G401.6 (cell line): Measurements from ENCODE around the gene ILDR1.
"Not testable (repeated sequence)": the region's sequence is repeated elsewhere in the genome, so short reads cannot be mapped to it uniquely, and the experiment has no call there.

Experiments used
- FAIRE-seq: peaks from 2 replicates; lab custom pipeline; 2012; peaks lifted over from hg19 to GRCh38; lab: Jason Lieb, UNC

Gene ILDR1

DNA sequence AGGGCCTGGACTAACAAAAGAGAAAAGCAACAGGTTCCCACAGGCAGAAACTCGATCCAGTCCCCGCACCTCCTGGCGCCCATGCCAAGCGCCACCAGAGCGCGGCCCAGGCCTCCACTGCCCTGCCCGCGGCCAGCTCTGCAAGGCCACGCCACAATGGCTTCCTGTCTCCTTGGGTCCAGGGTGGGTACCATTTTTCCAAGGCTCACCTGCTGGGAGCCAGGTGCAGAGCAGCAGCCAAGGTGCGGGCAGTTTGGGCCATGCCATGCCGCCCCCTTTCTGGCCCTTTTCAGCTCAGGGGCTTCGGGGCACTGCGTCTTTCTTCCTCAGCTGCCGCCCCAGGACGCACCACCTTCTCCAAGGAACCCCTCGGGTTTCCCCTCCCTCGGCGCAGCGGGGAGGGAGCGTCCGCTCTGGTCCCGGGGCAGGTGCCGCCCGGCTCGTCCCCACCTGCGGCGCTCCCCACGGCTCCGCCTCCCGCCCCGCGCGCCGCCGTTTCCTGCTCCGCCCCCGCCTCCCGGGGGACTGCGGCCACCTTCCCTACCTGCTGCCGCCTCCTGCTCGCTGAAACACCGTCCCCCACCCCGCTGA is at the start of gene ILDR1:
ILDR1 (minus strand) TSS at position 437 of the 591 bp plus-strand sequence; CDS start at position 267, 170 bp downstream.
- no peak for FAIRE-seq

- FAIRE-seq = no peak
These were observed 45.7 kb upstream of the ILDR1 start for GRCh38 chr3:122067588-122068240.

DNA sequence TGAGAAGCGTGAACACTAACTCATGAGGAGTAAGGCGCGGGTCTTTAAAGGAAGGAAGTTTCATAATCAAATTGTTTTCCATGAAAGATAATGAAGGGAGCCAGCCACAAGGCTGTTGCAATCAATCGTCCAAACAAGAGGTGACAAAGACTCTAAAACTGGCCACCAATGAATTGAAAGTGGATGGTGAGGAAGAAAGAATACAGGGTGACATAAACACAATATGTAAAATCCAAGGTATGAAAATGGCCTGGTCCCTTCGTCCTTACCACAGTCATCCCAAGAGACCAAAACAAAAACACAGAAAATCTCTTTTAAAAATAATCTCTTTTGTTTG is 45.1 kb upstream of the ILDR1 start:
- FAIRE-seq = no peak

DNA sequence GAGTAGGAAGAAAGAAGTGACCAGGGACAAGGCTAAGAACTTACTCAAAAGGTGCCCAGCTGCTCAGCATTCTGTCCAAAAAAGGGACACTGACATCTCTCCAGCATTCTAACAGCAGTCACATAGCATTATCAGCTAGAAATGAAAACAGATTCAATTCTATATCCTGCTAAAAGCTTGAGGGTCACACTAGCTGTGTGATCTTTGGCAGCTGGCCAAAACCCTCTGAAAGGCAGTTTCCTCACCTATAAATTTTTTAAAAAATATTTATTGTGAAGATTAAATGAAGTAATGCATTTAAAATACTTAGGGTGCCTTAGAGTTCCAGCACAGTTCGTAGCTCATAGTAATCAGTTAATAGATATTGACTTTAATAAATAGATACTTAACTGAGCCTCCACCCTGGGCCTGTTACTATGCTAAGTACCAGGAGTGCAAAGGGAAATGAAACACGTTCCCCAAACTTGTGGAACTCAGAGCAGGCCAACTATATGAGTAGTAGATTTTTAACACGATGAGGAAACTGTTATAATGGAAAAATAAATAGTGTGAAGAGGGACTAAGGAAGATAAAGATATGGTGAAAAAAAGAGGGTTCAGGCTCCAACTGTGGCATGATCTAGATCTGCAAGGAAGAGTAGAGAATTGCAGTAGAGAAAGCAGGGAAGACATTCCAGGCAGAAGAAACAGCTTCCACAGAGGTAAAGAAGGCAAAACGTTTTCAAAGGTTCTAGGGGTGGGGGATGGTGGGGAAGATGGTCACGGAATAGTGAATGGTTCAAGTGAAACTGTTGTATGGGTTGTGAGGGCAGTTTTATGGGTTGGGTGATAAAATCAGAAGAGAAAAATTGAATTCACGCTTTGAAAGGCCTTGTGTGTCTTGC is 44.5 kb upstream of the ILDR1 start:
- FAIRE-seq = no peak

- FAIRE-seq = no peak
These were observed 42.3 kb upstream of the ILDR1 start for GRCh38 chr3:122064326-122064725.

- FAIRE-seq = no peak
These were observed 41.9 kb upstream of the ILDR1 start for GRCh38 chr3:122063908-122064307.

- no peak for FAIRE-seq
These were observed 38.1 kb upstream of the ILDR1 start for GRCh38 chr3:122060040-122060698.

DNA sequence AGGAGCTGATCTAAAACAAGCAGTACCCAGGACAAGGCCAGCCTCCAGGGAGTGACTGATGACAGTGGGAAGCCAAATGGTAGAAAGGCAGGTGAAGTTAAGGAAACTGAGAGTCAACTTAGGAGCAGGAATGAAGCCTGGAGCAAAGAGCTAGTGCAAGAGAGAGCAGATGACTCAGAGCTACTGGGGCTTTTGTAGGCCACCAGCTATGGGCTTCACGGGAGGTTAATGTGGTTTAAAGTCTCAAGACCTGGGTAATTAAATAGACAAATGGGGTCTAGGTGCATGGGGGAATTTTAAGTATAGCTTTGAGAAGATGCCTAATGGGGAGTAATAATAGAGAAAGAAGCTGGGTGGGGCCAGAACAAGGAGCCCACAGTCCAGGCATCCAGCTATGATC is 36.2 kb upstream of the ILDR1 start:
- no peak for FAIRE-seq

GRCh38 chr3:122057671-122058070 is 35.6 kb upstream of the ILDR1 start:
- FAIRE-seq = no peak

- FAIRE-seq = no peak
These were observed 33.2 kb upstream of the ILDR1 start, which contains the start of gene CD86 for GRCh38 chr3:122055215-122055614. Gene CD86, plus strand, starts transcription at chr3:122055362. Its CDS starts 128 bp downstream, at chr3:122055490.

DNA sequence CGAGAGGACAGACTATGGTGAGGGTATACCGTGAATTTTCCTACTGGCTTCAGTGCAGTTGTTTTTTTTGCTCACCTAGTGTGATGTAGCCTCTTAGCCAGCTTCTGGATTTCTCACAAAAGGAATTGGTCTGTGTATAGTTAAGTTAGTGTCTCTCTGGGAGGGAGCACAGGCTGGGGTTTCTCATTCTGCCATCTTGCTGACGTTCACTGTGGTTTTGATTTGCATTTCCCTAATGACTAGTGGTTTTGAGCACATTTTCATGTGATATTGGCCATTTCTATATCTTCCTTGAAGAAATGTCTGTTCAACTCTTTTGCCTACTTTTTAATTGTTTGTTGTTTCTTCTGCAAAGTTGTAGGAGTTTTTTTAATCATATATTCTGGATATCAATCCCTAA is 30.9 kb upstream of the ILDR1 start:
- no peak for FAIRE-seq

DNA sequence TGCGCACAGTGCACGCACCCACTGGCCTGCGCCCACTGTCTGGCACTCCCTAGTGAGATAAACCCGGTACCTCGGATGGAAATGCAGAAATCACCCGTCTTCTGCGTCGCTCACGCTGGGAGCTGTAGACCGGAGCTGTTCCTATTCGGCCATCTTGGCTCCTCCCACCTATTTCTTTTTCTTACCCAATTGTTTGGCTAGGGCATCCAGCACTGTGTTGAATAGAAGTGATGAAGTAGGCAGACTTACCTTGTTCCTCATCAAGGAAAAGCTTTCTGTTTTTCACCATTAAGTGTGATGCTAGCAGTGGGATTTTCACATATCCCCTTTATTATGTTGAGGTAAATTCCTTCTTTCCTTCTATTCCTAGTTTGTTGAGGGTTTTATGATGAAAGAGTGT is 25.7 kb upstream of the ILDR1 start:
- not testable (repeated sequence) for FAIRE-seq

DNA sequence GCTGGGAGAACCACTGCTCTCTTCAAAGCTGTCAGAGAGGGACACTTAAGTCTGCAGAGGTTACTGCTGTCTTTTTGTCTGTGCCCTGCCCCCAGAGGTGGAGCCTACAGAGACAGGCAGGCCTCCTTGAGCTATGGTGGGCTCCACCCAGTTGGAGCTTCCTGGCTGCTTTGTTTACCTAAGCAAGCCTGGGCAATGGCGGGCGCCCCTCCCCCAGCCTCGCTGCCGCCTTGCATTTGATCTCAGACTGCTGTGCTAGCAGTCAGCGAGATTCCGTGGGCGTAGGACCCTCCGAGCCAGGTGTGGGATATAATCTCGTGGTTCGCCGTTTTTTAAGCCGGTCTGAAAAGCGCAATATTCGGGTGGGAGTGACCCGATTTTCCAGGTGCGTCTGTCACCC is 25.2 kb upstream of the ILDR1 start:
- not testable (repeated sequence) for FAIRE-seq

GRCh38 chr3:122033023-122033422 is 11.0 kb upstream of the ILDR1 start:
- FAIRE-seq = no peak

DNA sequence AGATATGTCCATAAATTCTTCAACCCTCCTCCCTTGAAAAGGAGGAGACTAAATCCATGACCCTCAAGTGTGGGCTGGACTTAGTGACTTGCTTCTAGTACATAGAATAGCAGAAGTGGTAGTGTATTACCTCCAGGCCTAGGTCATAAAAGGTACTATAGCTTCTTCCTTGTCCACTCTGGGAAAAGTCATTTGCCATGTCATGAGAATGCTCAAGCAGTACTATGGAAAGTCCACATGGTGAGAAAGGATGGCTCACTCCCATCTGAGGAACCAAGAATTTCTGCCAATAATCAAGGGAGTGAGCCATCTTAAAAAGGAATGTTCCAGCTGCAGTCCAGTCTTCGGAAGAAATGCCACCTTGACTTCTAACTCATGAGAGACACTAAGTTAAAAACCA is 10.5 kb upstream of the ILDR1 start:
- no peak for FAIRE-seq

GRCh38 chr3:122031123-122031468 is 9.0 kb upstream of the ILDR1 start:
- FAIRE-seq = no peak

DNA sequence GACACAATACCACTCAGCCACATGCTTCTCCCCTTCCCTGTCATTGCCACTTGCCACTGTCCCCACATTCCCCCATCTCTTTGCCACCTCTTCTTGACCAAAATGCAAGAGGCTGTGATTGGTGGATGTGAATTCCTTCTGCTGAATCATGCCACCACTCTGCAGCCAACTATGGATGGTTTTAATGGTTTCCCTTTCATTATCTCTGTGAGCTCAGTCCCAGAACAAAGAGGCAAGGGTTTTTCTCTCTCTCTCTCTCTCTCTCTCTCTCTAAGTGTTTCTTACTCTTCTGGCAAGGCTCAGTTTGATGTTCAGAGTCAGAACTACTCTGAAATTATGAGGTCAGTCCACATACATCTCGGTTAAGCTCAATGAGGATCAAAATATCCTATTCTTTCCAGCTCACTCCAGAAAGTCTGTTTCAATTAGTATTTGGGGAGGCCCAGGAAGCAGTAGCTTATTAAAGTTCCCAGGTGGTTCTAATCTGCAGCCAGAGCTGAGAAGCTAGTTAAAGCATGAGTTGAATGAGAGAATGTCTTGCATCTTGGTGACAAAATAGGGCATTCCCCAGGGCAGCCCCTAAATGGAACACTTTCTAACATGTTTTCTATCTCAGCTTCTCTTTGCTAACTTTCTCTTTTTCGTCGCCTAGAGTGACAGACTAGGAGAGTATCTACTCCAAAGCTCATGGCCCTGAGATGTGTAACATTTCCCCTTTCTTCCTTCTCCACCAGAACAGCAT is 8.5 kb upstream of the ILDR1 start:
- FAIRE-seq = no peak

DNA sequence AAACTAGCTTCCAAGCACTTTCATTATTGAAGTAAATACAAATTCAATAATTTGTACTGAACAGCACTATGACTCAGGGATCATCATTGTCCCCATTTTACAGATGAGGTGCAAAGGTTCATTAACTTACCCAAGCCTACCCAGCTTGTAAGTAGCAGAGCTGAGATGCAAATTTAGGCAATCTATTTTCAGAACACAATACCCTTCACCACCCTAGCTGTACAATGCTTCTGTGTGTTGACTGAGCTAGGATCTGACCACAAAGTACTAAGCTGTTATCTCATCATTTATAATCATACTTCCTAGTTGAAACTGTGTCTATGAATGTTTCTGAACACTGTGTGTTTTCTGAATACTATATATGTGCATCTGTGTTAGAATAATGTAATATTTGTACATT is 3.2 kb upstream of the ILDR1 start:
- FAIRE-seq = no peak

DNA sequence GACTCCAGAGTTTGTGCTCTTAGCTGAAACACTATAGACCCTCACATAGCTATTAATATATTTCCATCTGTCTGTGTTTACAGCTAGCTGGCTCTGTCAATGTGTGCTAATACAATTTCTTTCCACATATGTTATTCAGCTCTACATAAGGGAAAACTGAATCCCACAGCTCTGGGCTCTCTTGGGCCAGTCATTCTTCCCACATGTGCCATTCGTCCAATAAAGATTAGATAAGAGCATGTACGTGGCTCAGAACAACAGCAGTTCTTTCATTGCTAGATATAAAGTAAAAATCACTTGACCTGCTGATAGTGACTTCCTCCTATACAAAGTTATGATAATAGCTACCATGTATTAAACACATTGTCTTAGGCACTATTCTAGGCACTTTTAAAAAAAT is 2.8 kb upstream of the ILDR1 start:
- FAIRE-seq = no peak

DNA sequence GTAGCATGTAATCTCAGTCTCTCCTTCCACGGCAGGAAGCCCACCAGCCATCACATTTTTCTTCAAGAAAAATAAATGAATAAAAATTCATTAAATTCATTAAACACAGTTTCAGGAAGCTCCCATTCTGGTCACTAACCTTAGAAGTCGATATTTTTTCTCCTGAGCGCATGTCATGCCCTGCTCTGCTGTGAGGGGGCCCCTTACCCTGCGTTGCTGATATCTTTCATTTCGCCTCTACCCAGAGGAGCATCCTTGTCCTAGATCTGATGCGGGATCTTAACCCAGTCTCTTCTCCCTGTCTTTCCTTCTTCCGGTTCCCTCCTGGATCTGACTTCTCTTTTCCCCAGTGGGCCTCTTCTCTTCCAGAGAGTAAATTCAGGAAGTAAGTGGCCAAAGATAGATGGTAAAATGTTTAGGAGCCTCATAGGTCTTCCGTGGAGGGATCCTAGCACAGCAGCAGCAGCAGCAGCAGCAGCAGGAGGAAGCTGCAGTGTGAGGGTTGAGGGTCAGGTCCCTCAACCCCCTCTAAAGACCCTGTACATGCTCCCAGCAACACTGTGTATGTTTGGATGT is 1.4 kb upstream of the ILDR1 start:
- FAIRE-seq = no peak

DNA sequence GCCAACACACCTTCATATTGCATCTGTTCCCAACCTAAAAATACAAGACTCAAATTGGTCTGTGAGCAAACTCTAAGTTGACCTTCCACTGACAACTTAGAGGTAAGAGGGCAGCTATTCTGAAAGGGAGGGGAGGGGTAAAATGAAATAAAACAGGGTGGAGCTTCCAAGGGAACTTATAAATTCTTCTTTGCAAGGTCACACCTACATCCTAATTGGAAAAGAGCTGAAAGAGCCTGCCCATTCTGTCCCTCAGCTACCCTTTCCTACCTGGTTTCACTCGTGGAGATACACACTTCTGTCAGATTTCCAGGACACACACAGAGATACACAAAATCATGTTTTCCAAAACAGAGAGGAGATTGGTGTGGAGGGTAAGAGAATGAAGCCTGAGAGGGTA is 1.0 kb downstream of the ILDR1 start:
- FAIRE-seq = no peak

DNA sequence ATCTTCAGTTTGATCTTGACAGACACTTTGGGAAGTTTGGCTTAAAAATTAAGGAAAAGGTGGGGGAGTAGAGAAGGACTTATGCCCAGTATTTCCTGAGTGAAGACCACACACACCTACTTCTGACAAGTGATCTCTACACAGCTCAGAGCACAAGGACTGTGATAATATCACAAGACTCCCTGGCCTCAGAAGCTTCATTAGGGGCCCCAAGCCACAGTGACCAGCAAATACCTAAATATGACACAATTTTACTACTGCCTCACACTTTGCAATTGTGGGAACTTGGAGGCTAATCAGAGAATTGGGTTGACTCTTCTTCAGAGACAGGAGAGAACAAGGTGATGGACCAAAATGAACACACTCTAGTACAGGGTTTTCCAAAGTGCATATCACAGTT is 2.6 kb downstream of the ILDR1 start:
- FAIRE-seq = no peak
